Stimulated activated CD4-positive, alpha-beta T cell treated with anti-CD3 and anti-CD28 coated beads, Interleukin-2, amount 100 ng/mL, for 24 hours (primary cell): ENCODE data around the gene CPAMD8.
"Not testable (repeated sequence)": the region's sequence is repeated elsewhere in the genome, so short reads cannot be mapped to it uniquely, and the experiment has no call there.

Experiments
- DNase-seq, 2 donors: peaks; one replicate each; pipeline ENCODE4 v3.0.0-alpha.2; 2020

Gene CPAMD8

GRCh38 chr19:16889883-16890460 is 136.6 kb downstream of the CPAMD8 start:
- DNase-seq, result no peak

DNA sequence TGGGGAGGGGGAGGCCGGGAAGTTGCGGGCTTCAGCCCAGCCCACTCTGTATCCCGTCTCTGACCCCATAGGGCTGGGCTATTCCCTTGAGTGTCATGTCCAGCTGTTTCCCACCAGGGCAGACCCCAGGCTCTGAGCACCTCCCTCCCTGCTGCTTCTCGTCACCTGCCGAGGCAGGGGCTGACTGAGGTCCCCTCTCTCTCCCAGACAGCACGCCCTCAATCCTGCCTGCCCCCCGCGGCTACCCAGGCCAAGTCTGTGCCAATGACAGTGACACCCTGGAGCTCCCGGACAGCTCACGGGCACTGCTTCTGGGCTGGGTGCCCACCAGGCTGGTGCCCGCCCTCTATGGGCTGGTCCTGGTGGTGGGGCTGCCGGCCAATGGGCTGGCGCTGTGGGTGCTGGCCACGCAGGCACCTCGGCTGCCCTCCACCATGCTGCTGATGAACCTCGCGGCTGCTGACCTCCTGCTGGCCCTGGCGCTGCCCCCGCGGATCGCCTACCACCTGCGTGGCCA is 137.2 kb downstream of the CPAMD8 start:
- DNase-seq, result no peak

DNA sequence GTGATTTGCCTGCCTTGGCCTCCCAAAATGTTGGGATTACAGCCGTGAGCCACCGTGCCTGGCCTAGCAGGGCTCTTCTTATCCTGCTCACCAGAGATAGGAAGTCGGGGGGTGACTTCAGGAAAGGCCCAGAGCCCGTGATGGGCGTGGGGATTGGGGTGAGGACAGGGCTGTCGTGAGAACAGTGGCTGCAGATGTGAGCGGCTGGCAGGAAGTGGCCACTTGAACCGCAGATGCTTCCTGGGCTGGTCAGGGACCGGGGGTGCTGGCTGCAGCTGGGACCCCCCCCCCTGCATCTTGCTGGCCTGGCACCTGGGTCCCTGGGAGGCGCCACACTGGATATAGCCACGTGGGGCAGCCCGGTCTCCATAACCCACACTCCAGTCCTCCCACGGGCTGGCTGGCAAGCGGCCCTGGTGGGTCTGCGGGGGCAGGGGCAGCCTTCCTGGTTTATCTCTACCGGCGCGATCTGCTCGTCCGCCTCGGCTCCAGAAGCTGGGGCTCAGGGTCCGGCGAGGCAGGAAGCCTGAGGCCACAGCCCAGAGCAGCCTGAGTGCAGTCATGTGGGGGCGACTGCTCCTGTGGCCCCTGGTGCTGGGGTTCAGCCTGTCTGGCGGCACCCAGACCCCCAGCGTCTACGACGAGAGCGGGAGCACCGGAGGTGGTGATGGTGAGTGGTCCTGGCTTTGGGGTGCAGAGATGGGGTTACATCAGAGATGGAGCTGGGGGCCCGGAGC is 137.8 kb downstream of the CPAMD8 start, which contains the start of gene F2RL3:
Gene F2RL3 (plus strand): TSS at position 371 of the 737 bp plus-strand sequence. CDS start 191 bp downstream, at position 562.
- DNase-seq, result no peak

DNA sequence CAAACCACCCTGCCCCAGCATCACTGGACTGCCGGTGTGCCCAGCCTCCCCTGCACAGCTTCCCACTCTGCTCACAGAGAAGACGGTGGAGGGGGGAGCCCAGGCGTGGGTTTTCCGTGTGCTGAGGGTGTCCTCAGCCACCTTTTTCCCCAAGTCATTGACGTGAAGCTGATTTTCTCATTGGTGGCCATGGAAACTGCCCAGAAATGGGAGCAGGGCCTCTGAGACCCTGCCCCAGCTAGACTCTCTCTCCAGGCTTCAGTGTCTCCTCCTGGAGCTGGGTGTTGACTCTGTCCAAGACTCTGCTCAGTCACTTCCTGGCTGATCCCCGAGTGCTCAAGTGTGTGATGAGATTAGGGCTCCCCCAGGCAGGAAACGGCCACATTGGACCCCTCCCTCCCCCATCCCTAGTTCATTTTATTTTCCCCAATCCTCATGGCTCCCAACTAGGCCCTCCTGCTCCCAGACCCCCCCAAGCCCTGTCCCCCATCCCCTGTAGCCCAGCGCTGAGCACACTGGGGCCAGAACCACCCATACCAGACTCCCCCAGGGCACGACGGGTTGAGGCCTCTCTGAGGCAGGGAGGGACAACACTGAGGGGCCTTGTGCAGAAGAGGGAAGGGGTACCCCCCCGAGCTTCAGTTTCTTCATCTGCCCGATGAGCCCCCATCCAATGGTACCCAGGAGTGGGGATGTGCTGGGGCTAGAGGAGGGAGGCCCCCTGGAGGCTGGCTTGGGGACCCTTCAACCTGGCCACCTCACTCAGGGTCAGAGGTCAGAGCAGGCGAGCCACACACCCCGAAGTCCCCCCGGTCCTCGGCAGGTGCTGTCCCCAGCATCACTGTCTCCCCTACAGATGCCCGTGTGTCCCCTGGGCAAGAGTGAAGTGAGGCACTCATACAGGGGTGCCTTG is 139.0 kb downstream of the CPAMD8 start:
- no peak for DNase-seq

DNA sequence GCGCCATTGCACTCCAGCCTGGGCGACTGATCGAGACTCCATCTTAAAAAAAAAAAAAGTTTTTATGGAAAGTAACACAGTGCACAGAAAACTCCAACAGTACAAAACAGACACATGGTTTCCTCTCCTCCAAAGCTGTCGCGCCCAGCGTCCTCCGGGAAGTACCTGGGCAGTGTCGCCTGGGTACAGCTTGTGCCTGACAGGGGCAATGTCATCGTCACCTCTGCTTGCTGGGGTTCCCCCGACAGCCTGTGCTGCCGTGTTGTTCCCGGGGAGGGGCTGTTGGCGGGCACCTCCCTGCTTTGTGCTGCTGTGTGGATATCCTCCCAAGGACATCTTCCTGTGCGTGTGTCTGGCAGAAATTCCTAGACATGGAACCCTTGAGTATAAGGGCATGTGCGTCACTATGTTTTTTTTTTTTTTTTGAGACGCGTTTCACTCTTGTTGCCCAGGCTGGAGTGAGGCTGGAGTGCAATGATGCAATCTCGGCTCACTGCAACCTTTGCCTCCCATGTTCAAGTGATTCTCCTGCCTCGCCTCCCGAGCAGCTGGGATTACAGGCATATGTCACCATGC is 140.2 kb downstream of the CPAMD8 start:
- no peak for DNase-seq

- no peak for DNase-seq
Observed at GRCh38 chr19:16885166-16885565, 141.4 kb downstream of the CPAMD8 start.

- DNase-seq, result no peak
Observed at GRCh38 chr19:16883522-16883921, 143.1 kb downstream of the CPAMD8 start.

- no peak for DNase-seq
Observed at GRCh38 chr19:16882146-16882545, 144.5 kb downstream of the CPAMD8 start.

- no peak for DNase-seq
Observed at GRCh38 chr19:16880884-16881554, 145.6 kb downstream of the CPAMD8 start.

DNA sequence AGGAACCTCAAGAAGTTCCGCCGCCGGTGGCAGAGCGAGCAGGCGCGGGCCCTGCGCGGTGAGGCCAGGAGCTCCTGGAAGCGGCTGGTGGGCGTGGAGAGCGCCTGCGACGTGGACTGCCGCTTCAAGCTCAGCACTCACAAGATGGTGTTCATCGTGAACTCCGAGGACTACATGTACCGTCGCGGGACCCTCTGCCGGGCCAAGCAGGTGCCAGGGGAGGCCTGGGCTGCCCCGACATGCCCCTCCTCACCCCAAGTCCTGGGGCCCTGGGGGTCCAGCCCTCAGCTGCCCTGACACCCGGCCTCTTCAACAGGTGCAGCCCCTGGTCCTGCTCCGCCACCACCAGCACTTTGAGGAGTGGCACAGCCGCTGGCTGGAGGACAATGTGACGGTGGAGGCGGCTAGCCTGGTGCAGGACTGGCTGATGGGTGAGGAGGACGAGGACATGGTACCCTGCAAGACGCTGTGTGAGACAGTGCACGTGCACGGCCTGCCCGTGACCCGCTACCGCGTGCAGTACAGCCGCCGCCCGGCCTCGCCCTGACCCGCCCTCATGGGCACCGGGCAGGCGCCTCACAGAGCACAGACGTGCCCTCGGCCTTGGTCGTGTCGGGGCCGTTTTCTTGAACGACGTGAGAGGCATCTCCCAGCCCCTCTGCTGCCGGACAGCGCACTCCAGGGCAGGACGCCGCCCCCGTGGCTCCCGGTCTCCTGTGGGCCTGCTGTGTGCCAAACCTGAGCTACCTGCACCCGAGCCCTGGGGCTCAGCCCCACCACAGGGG is 148.2 kb downstream of the CPAMD8 start:
- no peak for DNase-seq

- DNase-seq, result no peak
Observed at GRCh38 chr19:16877581-16877980, 149.0 kb downstream of the CPAMD8 start.

GRCh38 chr19:16876904-16877361 is 149.7 kb downstream of the CPAMD8 start:
- DNase-seq, result no peak

- no peak for DNase-seq
Observed at GRCh38 chr19:16875584-16876555, 150.7 kb downstream of the CPAMD8 start.

DNA sequence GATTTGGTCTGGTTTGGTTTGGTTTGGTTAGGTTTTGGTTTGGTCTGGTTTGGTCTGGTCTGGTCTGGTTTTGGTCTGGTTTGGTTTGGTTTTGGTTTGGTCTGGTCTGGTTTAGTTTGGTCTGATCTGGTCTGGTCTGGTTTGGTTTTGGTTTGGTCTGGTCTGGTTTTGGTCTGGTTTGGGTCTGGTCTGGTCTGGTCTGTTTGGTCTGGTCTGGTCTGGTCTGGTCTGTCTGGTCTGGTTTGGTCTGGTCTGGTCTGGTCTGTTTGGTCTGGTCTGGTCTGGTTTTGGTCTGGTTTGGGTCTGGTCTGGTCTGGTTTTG is 151.7 kb downstream of the CPAMD8 start:
- DNase-seq, result not testable (repeated sequence)

DNA sequence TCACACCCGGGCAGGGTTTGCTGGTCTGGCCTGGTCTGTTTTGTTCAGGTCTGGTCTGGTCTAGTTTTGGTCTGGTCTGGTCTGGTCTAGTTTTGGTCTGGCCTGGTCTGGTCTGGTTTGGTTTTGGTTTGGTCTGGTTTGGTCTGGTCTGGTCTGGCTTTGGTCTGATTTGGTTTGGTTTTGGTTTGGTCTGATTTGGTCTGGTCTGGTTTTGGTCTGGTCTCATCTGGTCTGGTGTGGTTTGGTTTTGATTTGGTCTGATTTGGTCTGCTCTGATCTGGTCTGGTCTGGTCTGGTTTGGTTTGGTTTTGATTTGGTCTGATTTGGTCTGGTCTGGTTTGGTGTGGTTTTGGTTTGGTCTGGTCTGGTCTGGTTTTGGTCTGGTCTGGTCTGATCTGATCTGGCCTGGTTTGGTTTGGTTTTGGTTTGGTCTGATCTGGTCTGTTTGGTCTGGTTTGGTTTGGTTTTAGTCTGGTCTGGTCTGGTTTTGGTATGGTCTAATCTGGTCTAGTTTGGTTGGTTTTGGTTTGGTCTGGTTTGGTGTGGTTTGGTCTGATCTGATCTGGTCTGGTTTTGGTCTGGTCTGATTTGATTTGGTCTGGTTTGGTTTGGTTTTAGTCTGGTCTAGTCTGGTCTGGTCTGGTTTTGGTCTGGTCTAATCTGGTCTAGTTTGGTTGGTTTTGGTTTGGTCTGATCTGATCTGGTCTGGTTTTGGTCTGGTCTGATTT is 152.2 kb downstream of the CPAMD8 start:
- DNase-seq, result no peak

GRCh38 chr19:16873594-16873993 is 153.0 kb downstream of the CPAMD8 start:
- no peak for DNase-seq

DNA sequence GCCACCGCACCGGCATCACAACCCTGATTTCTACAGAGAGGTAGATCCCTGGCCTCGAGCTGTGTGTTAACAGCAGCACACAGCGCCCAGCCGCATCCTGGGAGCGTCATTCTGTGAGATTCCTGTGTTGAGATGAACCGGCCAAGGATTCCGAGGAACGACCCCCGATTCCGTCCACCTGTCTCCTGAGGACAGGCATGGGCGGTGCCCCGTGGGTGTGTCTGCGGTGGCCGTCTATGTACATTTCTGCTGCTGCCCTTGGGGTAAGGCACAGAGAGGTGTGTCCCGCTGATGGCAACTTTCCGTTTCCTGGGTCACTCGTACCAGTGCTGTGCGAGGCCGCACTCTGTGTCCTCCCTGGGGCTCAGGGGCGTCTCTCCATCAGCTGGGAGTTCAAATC is 153.9 kb downstream of the CPAMD8 start:
- DNase-seq, result no peak

DNA sequence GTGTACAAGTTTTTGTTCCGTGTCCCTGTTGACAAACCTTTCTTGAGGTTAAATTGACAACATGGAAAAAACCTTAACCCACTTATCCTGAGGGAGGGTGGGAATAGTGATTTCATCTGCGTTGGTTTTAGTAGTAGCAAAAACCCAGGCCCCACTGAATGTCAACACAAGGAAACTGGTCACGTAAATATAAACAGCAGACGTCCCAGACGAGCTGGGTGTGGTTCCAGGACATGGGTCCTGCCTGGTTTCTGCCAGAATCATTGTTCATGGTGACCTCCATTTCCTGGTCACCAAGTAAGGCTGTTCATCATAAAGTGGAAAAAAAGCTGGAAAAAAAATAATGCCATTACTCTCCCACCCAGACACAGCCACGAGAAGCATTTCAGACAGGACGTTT is 154.7 kb downstream of the CPAMD8 start:
- no peak for DNase-seq

- no peak for DNase-seq
Observed at GRCh38 chr19:16869331-16869972, 157.2 kb downstream of the CPAMD8 start.
